ENCODE data around the gene NRF1.

NRF1 gene

DNA sequence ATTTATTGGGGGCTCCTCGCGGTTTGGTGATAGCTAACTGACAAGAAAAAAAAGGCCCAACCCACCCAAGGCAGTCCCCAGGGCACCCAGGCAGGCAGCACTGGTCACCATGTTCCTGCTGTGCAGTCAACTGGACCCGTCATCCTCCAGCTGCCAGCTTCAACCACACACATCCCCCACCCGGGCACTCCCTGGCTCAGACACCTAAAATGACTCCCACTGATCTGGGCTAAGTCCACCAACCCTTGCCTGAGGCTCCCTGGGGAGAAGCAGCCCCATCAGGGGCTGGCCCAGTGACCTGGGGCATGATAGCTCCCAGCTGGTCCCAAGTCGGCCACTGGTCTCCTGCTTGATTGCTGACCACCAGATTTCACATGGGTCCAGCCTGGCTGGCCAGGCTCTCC, 161.8 kb downstream of the NRF1 start:
- TF ChIP-seq, protein P1, sequence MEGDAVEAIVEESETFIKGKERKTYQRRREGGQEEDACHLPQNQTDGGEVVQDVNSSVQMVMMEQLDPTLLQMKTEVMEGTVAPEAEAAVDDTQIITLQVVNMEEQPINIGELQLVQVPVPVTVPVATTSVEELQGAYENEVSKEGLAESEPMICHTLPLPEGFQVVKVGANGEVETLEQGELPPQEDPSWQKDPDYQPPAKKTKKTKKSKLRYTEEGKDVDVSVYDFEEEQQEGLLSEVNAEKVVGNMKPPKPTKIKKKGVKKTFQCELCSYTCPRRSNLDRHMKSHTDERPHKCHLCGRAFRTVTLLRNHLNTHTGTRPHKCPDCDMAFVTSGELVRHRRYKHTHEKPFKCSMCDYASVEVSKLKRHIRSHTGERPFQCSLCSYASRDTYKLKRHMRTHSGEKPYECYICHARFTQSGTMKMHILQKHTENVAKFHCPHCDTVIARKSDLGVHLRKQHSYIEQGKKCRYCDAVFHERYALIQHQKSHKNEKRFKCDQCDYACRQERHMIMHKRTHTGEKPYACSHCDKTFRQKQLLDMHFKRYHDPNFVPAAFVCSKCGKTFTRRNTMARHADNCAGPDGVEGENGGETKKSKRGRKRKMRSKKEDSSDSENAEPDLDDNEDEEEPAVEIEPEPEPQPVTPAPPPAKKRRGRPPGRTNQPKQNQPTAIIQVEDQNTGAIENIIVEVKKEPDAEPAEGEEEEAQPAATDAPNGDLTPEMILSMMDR (IDR thresholded peaks at IDR 0.05; ENCODE audit: insufficient read depth, missing control alignments) = no peak
- no peak for DNase-seq (ENCODE audit: insufficient read length, low spot score)
- FAIRE-seq = no peak

DNA sequence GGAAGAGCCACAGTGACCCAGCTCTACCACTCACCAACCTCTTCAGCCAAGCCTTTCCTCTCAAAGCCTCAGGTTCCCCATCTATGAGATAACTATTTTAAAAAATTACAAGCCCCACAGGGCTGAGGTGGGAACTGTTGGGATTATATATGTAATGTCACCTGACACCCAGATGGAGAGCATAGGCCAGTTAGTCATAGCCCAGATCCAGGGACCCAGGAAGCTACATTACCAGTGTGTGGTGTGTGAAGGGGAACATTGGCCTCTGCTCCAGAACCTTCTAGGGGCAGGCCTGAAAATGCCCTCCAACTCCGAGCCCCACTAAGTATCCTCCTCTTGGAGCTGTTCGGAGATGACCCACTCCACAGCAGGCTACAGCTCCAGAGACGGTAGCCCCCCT, 162.4 kb downstream of the NRF1 start:
- DNase-seq (ENCODE audit: insufficient read length, low spot score) = no peak
- TF ChIP-seq, protein P1 (IDR thresholded peaks at IDR 0.05; ENCODE audit: insufficient read depth, missing control alignments) = no peak

GRCh38 chr7:129774359-129774758, 162.8 kb downstream of the NRF1 start:
- no peak for DNase-seq (ENCODE audit: insufficient read length, low spot score)
- no peak for FAIRE-seq
- TF ChIP-seq, protein P1 (IDR thresholded peaks at IDR 0.05; ENCODE audit: insufficient read depth, missing control alignments) = no peak

More for the DNA sequence above, 162.4 kb downstream of the NRF1 start:
- no peak for FAIRE-seq

GRCh38 chr7:129774871-129775694, 163.6 kb downstream of the NRF1 start:
- TF ChIP-seq, protein P1 (IDR thresholded peaks at IDR 0.05; ENCODE audit: insufficient read depth, missing control alignments) = no peak
- DNase-seq (ENCODE audit: insufficient read length, low spot score) (no peak), FAIRE-seq (no peak)

- no peak for DNase-seq (ENCODE audit: insufficient read length, low spot score)
- FAIRE-seq = no peak
- TF ChIP-seq, protein P1 (IDR thresholded peaks at IDR 0.05; ENCODE audit: insufficient read depth, missing control alignments) = no peak
Measured at GRCh38 chr7:129775695-129776361, 164.3 kb downstream of the NRF1 start.

DNA sequence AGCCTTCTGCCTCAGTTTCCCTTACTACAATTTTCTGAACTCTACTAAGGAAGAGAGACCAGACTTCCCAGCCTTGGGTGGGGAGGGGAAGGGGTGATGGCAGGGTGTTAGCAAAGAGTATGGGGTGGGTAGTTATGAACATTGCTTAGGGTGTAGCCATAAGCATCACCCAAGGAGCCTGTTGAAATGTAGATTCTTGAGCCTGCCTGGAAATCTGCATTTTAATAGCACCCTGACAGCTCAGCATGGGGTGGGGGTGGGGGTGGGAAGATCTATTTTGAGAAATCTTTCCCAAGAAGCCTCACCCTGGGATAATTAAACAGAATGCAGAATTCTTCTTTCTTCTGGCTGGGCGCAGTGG, 164.8 kb downstream of the NRF1 start:
- TF ChIP-seq, protein P1 (IDR thresholded peaks at IDR 0.05; ENCODE audit: insufficient read depth, missing control alignments) = no peak
- FAIRE-seq = no peak

More for the DNA sequence above, 164.8 kb downstream of the NRF1 start:
- no peak for DNase-seq (ENCODE audit: insufficient read length, low spot score)
